Measurements from ENCODE around the gene ERBIN. TPM values are rescaled to one million over a fixed set of nuclear protein-coding genes. Genes with fewer than 3 reads are reported as not detected.
A peak's percentile ranks its signal among the peaks of the same experiment; 100 is the strongest.
"Not testable (repeated sequence)": the region's sequence is repeated elsewhere in the genome, so short reads cannot be mapped to it uniquely, and the experiment has no call there.

The ERBIN gene
- total and polyA plus RNA-seq, 5 donors from 2014 or later = 21.5 to 114 (median 39.3) TPM

GRCh38 chr5:65951330-65951729 lies 25.0 kb downstream of the ERBIN start:
- DNase-seq (no peak), ATAC-seq (ENCODE audit: low read depth in 2 of 2) (no peak)
- H3K27me3 Mint-ChIP-seq = peaks cover 5% of the 10 kb centered on the region
- peaks cover 17 to 84% (median 43%) of the 10 kb centered on the region in 4 donors for H3K4me1 Mint-ChIP-seq
- H3K36me3 Mint-ChIP-seq = peaks cover 10% of the 10 kb centered on the region
- peaks cover 0 to 1% (median 0%) of the 10 kb centered on the region in 7 donors for H3K9me3 Mint-ChIP-seq
- no peak overlapping the region for H3K27ac Mint-ChIP-seq
- H3K9me3 ChIP-seq (ENCODE audit: control insufficient read depth in 2 of 2, low read length in 2 of 2) = no peaks in the 10 kb centered on the region
- no peak overlapping the region for H3K4me3 ChIP-seq (ENCODE audit: low read depth, low read length)
- peaks cover 30% of the 10 kb centered on the region for H3K4me1 ChIP-seq (ENCODE audit: control insufficient read depth, insufficient read depth, low read length, poor library complexity, severe bottlenecking)
- no peak overlapping the region for H3K4me3 Mint-ChIP-seq
- H3K27me3 ChIP-seq (ENCODE audit: control insufficient read depth, insufficient read depth, low read length) = no peaks in the 10 kb centered on the region
- H3K36me3 ChIP-seq (ENCODE audit: control insufficient read depth, insufficient read depth, low read length) = peaks cover 4% of the 10 kb centered on the region
- H3K27ac ChIP-seq (ENCODE audit: insufficient read depth, low read length, poor library complexity, severe bottlenecking) = no peak overlapping the region

DNA sequence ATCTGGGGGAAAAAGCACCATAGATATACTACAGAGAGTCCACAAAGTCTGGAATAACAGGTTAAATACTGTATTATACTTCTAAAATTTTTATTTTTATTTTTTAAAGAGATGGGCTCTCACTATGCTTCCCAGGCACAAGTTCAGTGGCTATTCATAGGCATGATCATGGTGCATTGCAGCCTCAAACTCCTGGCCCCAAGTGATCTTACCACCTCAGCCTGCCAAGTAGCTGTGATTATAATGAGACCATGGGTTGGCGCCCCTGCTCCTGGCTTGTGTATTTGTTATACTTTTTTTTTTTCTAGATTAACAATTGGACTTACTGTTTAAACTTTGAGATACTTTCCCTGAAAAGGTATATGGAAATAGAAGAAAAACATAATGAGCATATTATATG lies 25.9 kb downstream of the ERBIN start:
- Histone ChIP-seq H3K4me3 (ENCODE audit: low read depth, low read length) (no peak overlapping the region), H3K9me3 (ENCODE audit: control insufficient read depth in 2 of 2, low read length in 2 of 2) (no peaks in the 10 kb centered on the region), H3K27me3 (ENCODE audit: control insufficient read depth, insufficient read depth, low read length) (no peaks in the 10 kb centered on the region), H3K4me1 (ENCODE audit: control insufficient read depth, insufficient read depth, low read length, poor library complexity, severe bottlenecking) (peaks cover 30% of the 10 kb centered on the region), H3K27ac (ENCODE audit: insufficient read depth, low read length, poor library complexity, severe bottlenecking) (no peak overlapping the region), H3K36me3 (ENCODE audit: control insufficient read depth, insufficient read depth, low read length) (no peaks in the 10 kb centered on the region)
- no peak overlapping the region for H3K27ac Mint-ChIP-seq
- H3K36me3 Mint-ChIP-seq = peaks cover 10% of the 10 kb centered on the region
- peaks cover 13 to 81% (median 38%) of the 10 kb centered on the region in 4 donors for H3K4me1 Mint-ChIP-seq
- DNase-seq (no peak), ATAC-seq (ENCODE audit: low read depth in 2 of 2) (no peak)
- peaks cover 0 to 1% (median 0%) of the 10 kb centered on the region in 7 donors for H3K9me3 Mint-ChIP-seq
- no peak overlapping the region for H3K4me3 Mint-ChIP-seq
- peaks cover 5% of the 10 kb centered on the region for H3K27me3 Mint-ChIP-seq

GRCh38 chr5:65954200-65954599 lies 27.8 kb downstream of the ERBIN start:
- no peaks in the 10 kb centered on the region for H3K9me3 ChIP-seq (ENCODE audit: control insufficient read depth in 2 of 2, low read length in 2 of 2)
- ATAC-seq (ENCODE audit: low read depth in 2 of 2) (no peak), DNase-seq (no peak)
- no peak overlapping the region for H3K27ac ChIP-seq (ENCODE audit: insufficient read depth, low read length, poor library complexity, severe bottlenecking)
- H3K27me3 ChIP-seq (ENCODE audit: control insufficient read depth, insufficient read depth, low read length) = no peaks in the 10 kb centered on the region
- Mint-ChIP-seq H3K4me3 (peak overlapping the region in 1 of 4 donors; percentile 39), H3K4me1 (peaks cover 11 to 76% (median 40%) of the 10 kb centered on the region in 4 donors), H3K27ac (peak overlapping the region; percentile 45 to 62 (median 48)), H3K27me3 (peaks cover 5% of the 10 kb centered on the region), H3K36me3 (peaks cover 15% of the 10 kb centered on the region), H3K9me3 (peaks cover 0 to 4% (median 0%) of the 10 kb centered on the region in 7 donors)
- H3K4me3 ChIP-seq (ENCODE audit: low read depth, low read length) = no peak overlapping the region
- peaks cover 3% of the 10 kb centered on the region for H3K36me3 ChIP-seq (ENCODE audit: control insufficient read depth, insufficient read depth, low read length)
- H3K4me1 ChIP-seq (ENCODE audit: control insufficient read depth, insufficient read depth, low read length, poor library complexity, severe bottlenecking) = peaks cover 30% of the 10 kb centered on the region

DNA sequence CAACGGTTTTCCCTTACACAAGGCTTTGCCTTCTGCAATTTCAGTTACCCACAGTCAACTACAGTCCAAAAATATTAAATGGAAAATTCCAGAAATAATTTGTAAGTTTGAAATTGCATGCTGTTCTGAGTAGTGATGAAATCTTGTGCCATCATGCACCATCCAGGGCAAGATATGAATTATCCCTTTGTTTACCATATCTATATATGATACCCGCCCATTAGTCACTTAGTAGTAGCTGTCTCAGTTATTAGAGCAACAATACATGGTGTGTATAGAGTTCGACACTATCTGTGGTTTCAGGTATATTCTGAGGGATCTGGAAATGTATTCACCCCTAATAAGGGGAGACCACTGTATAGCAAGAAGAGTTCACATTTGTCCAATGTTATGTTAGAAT lies 29.4 kb downstream of the ERBIN start:
- H3K4me3 ChIP-seq (ENCODE audit: low read depth, low read length) = no peak overlapping the region
- H3K4me3 Mint-ChIP-seq = peak overlapping the region in 2 of 4 donors; percentile 12 to 32
- peaks cover 3% of the 10 kb centered on the region for H3K36me3 ChIP-seq (ENCODE audit: control insufficient read depth, insufficient read depth, low read length)
- H3K27me3 Mint-ChIP-seq = no peaks in the 10 kb centered on the region
- no peaks in the 10 kb centered on the region for H3K9me3 ChIP-seq (ENCODE audit: control insufficient read depth in 2 of 2, low read length in 2 of 2)
- H3K27me3 ChIP-seq (ENCODE audit: control insufficient read depth, insufficient read depth, low read length) = no peaks in the 10 kb centered on the region
- ATAC-seq (ENCODE audit: low read depth in 2 of 2) (no peak), DNase-seq (no peak)
- peaks cover 0 to 2% (median 0%) of the 10 kb centered on the region in 7 donors for H3K9me3 Mint-ChIP-seq
- H3K27ac Mint-ChIP-seq = peak overlapping the region in 2 of 3 donors; percentile 16 to 43
- peaks cover 30% of the 10 kb centered on the region for H3K4me1 ChIP-seq (ENCODE audit: control insufficient read depth, insufficient read depth, low read length, poor library complexity, severe bottlenecking)
- no peak overlapping the region for H3K27ac ChIP-seq (ENCODE audit: insufficient read depth, low read length, poor library complexity, severe bottlenecking)
- H3K36me3 Mint-ChIP-seq = peaks cover 19% of the 10 kb centered on the region
- peaks cover 12 to 79% (median 46%) of the 10 kb centered on the region in 4 donors for H3K4me1 Mint-ChIP-seq

- not testable (repeated sequence) for H3K9me3 ChIP-seq (ENCODE audit: control insufficient read depth in 2 of 2, low read length in 2 of 2); ATAC-seq (ENCODE audit: low read depth in 2 of 2); H3K4me3 ChIP-seq (ENCODE audit: low read depth, low read length); H3K9me3 Mint-ChIP-seq; H3K36me3 ChIP-seq (ENCODE audit: control insufficient read depth, insufficient read depth, low read length); H3K27me3 Mint-ChIP-seq; H3K27me3 ChIP-seq (ENCODE audit: control insufficient read depth, insufficient read depth, low read length); H3K27ac ChIP-seq (ENCODE audit: insufficient read depth, low read length, poor library complexity, severe bottlenecking); H3K27ac Mint-ChIP-seq; H3K4me3 Mint-ChIP-seq; DNase-seq
- peaks cover 19% of the 10 kb centered on the region for H3K36me3 Mint-ChIP-seq
- H3K4me1 ChIP-seq (ENCODE audit: control insufficient read depth, insufficient read depth, low read length, poor library complexity, severe bottlenecking) = peaks cover 23% of the 10 kb centered on the region
- H3K4me1 Mint-ChIP-seq = peaks cover 19 to 83% (median 57%) of the 10 kb centered on the region in 4 donors
Observed at GRCh38 chr5:65957703-65958102, 31.3 kb downstream of the ERBIN start.

DNA sequence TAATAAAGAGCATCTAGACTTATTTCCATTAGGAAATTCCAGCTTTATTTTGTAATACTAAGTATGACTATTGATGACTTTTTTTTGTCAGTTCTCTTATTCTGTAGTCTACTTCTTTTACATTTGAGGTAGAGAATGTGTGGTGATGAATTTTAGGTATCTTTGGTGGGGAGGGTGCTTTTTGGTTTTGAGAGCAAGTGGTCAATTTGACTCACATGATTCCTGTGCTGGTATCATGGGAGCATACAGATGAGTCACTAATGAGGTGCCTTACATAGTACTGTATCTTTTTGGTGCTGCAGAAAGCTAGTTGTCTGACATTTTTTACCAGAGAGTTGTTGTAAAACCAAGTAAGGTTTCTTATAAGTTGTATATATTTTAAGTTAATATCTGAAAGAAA lies 35.3 kb downstream of the ERBIN start:
- Histone ChIP-seq H3K4me1 (ENCODE audit: control insufficient read depth, insufficient read depth, low read length, poor library complexity, severe bottlenecking) (peaks cover 17% of the 10 kb centered on the region), H3K27me3 (ENCODE audit: control insufficient read depth, insufficient read depth, low read length) (no peaks in the 10 kb centered on the region), H3K27ac (ENCODE audit: insufficient read depth, low read length, poor library complexity, severe bottlenecking) (no peak overlapping the region), H3K4me3 (ENCODE audit: low read depth, low read length) (peak overlapping the region; percentile 17), H3K36me3 (ENCODE audit: control insufficient read depth, insufficient read depth, low read length) (peaks cover 3% of the 10 kb centered on the region), H3K9me3 (ENCODE audit: control insufficient read depth in 2 of 2, low read length in 2 of 2) (no peaks in the 10 kb centered on the region)
- Mint-ChIP-seq H3K9me3 (peaks cover 0 to 4% (median 0%) of the 10 kb centered on the region in 7 donors), H3K4me1 (peaks cover 15 to 77% (median 53%) of the 10 kb centered on the region in 4 donors), H3K4me3 (peak overlapping the region in 2 of 4 donors; percentile 17 to 57), H3K27ac (peak overlapping the region in 2 of 3 donors; percentile 8 to 27), H3K36me3 (peaks cover 12% of the 10 kb centered on the region), H3K27me3 (no peaks in the 10 kb centered on the region)
- DNase-seq = peak in 1 of 3 donors; percentile 13
- peak; percentile 64 to 70 for ATAC-seq (ENCODE audit: low read depth in 2 of 2)

DNA sequence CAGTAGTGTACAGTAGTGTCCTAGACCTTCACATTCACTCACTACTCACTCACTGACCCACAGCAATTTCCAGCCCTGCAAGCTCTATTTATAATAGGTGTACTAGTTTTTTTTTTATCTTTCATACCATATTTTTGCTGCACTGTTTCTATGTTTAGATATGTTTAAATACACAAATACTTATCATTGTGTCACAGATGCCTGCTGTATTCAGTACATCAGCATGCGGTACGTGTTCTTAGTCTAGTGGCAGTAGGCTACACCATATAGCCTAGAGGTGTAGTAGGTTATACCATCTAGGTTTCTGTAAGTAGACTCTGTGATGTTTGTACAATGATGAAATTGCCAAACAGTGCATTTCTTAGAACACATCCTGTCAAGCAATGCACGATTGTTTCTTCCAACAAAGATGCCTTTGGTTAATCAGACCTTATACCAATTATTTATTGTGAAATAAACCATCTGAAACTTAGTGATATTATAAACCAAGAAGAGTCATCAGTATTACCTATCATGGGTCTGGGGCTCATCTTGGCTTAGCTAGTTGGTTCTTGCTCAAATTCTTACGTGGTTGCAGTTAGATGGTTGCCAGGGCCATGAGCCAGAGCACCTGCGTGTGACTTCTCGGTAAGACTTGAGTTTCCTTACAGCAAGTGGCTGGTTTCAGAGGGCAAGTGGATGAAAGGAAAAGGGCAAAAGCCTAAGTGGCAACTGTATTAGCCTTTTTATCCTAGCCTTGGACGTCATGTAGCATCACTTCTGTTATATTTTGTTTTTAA lies 41.1 kb downstream of the ERBIN start:
- no peaks in the 10 kb centered on the region for H3K9me3 ChIP-seq (ENCODE audit: control insufficient read depth in 2 of 2, low read length in 2 of 2)
- H3K36me3 ChIP-seq (ENCODE audit: control insufficient read depth, insufficient read depth, low read length) = no peaks in the 10 kb centered on the region
- peak overlapping the region; percentile 4 for H3K4me3 ChIP-seq (ENCODE audit: low read depth, low read length)
- peaks cover 5% of the 10 kb centered on the region for H3K27me3 Mint-ChIP-seq
- ATAC-seq (ENCODE audit: low read depth in 2 of 2) = peak; percentile 37 to 46
- no peaks in the 10 kb centered on the region for H3K27me3 ChIP-seq (ENCODE audit: control insufficient read depth, insufficient read depth, low read length)
- H3K4me1 ChIP-seq (ENCODE audit: control insufficient read depth, insufficient read depth, low read length, poor library complexity, severe bottlenecking) = peaks cover 46% of the 10 kb centered on the region
- H3K4me1 Mint-ChIP-seq = peaks cover 52 to 84% (median 55%) of the 10 kb centered on the region in 4 donors
- H3K9me3 Mint-ChIP-seq = peaks cover 0 to 2% (median 0%) of the 10 kb centered on the region in 7 donors
- H3K27ac ChIP-seq (ENCODE audit: insufficient read depth, low read length, poor library complexity, severe bottlenecking) = no peak overlapping the region
- DNase-seq = peak in 1 of 3 donors; percentile 42
- H3K4me3 Mint-ChIP-seq = peak overlapping the region in 2 of 4 donors; percentile 3 to 50
- H3K36me3 Mint-ChIP-seq = peaks cover 4% of the 10 kb centered on the region
- peak overlapping the region in 2 of 3 donors; percentile 42 to 55 for H3K27ac Mint-ChIP-seq
